AG09319 (cell line): ENCODE measurements around the gene MRPL39.
"Not testable (repeated sequence)": the region's sequence is repeated elsewhere in the genome, so short reads cannot be mapped to it uniquely, and the experiment has no call there.

Source experiments
- DNase-seq: peaks from one replicate; pipeline ENCODE4 v3.0.0-alpha.2; 2010; ENCODE audit warnings: low read depth; ENCODE audit errors: extremely low read depth
- CTCF ChIP-seq: IDR thresholded peaks from 2 replicates; pipeline ENCODE4 v1.5.1; 2011; ENCODE audit warnings: low read depth, mild to moderate bottlenecking, inconsistent platforms, low read length, moderate library complexity

Gene MRPL39

GRCh38 chr21:25632296-25632695 is 25.0 kb upstream of the MRPL39 start:
- no peak for TF ChIP-seq CTCF
- no peak for DNase-seq

- TF ChIP-seq CTCF, result no peak
- no peak for DNase-seq
Observed at GRCh38 chr21:25626757-25627156, 19.5 kb upstream of the MRPL39 start.

GRCh38 chr21:25625776-25626555 is 18.7 kb upstream of the MRPL39 start:
- not testable (repeated sequence) for DNase-seq

GRCh38 chr21:25625036-25625435 is 17.8 kb upstream of the MRPL39 start:
- no peak for DNase-seq
- no peak for TF ChIP-seq CTCF

- no peak for DNase-seq
- no peak for TF ChIP-seq CTCF
Observed at GRCh38 chr21:25624511-25624910, 17.2 kb upstream of the MRPL39 start.

- no peak for TF ChIP-seq CTCF
- DNase-seq, result no peak
Observed at GRCh38 chr21:25619198-25619597, 11.9 kb upstream of the MRPL39 start.

GRCh38 chr21:25615880-25616279 is 8.6 kb upstream of the MRPL39 start:
- no peak for DNase-seq
- no peak for TF ChIP-seq CTCF

- DNase-seq, result no peak
- no peak for TF ChIP-seq CTCF
Observed at GRCh38 chr21:25614441-25614840, 7.2 kb upstream of the MRPL39 start.
